Right lung (tissue), 5 donors: ENCODE measurements around the gene STK10. TPM values are rescaled to one million over a fixed set of nuclear protein-coding genes. Genes with fewer than 3 reads are reported as not detected.
"Not testable (repeated sequence)": the region's sequence is repeated elsewhere in the genome, so short reads cannot be mapped to it uniquely, and the experiment has no call there.

Experiments used
- DNase-seq, 2 donors: peaks; one replicate each; pipeline ENCODE4 v3.0.0-alpha.2; 2013
- polyA plus RNA-seq, 5 donors: library from polyadenylated mRNA; unstranded; fragments of 120-200 nt; gene quantifications; one replicate each; pipeline versions ENCODE4 v1.2.1 to v1.2.3, GENCODE V29; 2013; ENCODE audit warnings: inconsistent platforms in 1 of 5, low replicate concordance in 1 of 5; ENCODE audit not compliant: insufficient read length in 5 of 5, insufficient read depth in 1 of 5

The STK10 gene
- polyA plus RNA-seq, 5 donors, result 16.3 to 21.2 (median 19.8) TPM

DNA sequence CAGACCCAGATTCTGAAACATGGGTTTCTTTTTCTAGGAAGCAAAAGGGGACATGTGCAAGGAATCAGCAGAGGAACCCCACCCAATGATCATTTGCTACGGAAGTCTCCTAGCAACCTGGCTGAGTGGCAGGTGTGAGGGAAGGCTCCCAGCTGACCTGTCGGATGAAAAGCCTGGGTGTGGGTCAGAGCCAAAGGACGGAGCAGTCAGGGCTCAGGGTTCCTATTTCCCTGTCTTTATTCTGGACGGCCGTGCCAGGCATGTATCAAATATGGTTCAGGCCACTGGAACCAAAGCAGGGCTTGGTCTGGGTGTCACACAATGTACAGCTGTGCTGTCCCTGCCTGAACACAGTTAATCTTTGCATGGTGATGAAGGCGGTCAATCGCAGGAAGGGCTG is 20.1 kb downstream of the STK10 start:
- DNase-seq, result no peak

- no peak for DNase-seq
Measured at GRCh38 chr5:172166030-172166826, 21.8 kb downstream of the STK10 start.

DNA sequence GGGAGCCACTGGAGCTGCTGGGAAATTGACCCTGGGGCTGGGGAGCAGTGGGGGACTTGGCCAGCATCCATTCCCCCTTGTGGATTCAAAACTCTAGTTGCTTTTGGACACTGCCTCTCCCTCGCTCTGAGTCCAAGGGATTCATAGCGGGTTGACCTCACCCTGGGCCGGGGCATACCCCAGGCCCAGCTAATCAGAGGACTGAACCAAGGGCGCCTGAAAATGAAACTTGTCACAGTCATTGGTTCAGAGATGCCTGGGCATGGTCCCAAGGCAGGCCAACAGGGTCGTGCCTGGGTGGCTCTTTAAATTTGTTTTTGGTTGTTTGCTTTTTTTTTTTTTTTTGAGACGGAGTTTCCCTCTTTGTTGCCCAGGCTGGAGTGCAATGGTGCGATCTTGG is 22.6 kb downstream of the STK10 start:
- DNase-seq, result no peak

DNA sequence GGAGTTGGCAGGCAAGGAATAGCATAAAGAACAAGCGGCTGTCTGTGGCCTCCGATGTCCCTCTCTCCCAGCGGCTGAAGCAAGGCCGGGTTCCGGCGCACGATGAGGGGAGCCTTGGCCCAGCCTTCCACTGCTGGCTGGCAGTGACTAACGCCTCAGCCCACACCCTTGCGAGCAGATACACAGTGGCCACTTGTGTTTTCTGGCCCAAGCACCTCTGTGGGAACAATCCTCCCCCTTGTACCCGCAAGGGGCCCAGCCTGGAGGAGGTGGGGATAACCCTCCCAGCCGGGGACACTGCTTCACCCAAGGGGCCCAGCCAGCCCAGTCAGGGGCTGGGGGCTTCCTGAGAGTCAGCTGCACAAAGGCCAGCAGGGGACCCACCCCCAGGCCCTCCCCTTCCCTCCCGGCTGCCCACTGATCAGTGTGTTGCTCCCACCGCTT is 23.2 kb downstream of the STK10 start:
- no peak for DNase-seq

GRCh38 chr5:172163346-172163745 is 24.7 kb downstream of the STK10 start:
- no peak for DNase-seq

DNA sequence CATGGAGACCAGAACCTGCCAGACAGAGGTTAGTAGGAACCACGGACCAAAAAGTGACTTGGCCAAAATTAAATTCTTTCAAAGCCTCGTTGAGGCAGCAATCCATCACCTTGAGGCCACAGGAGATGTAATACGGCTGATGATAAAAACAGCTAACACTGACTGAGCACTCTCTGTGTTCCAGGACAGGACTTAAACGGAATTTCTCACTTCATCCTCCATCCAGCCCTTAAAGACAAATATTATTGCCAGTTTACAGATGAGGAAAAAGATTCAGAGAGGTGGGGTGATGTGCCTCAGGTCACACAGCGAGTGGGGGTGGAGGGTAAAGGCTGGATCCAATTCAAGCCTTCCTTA is 25.1 kb downstream of the STK10 start:
- no peak for DNase-seq

DNA sequence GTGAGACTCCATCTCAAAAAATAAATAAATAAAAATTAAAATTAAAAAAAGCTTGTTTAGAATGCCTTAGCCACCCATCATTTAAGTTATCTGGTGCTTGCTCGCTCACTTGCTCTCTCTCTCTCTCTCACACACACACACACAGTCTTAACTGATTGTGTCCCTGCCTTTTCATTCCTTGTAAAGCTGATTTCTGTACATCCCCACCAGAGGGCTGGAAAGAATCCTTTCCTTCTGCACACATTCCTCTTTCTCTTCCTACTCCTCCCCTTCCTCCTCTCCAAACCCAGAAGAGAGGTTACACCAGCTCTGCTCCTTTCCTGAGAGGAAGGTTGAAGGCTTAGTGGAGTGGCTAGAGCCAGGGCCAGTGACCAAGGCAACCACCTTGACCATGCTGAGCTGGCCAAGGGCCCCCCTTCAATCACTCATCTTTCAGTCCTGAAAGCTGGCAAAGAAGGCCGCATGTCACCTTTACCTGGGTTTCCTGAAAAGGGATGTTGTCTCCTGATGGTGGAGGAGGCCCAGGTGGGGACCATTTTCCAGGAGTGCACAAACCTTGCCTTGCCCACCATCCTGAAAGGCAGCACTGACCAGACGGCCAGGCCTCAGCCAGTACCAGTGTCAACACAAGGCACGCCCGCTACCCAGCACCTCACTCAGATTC is 25.6 kb downstream of the STK10 start:
- no peak for DNase-seq

DNA sequence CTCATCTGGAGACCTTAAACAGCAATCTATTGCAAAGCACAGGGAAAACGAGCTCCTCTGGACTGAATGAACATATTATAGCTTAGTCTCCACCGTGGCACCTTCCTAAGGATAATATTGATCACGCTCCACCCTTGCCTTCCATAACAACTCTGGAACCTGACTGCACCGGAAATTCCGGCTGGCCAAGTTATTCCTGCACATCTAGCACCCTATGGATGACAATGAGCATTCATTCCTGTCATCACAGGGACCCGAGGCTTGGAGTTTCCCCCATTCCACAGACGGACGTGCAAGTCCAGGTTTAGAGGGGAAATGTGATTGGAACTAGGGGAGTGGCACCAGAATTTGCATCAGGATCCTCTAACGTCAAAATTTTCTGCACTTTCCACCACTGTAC is 27.5 kb downstream of the STK10 start:
- DNase-seq, result no peak

DNA sequence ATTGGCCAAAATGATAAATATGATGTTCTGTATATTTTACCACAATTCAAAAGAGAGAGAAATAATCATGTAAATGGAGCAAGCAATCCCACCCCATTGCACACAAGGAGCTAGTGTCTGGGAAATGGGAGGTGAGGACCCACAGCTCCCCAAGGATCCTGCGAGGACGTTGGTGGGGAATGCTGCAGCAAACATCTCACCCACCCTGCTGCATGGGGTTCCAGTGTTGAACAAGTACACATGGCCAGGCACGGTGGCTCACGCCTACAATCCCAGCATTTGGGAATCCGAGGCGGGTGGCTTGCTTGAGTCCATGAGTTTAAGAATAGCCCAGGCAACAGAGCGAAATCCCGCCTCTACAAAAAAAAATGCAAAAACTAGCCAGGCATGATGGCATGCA is 29.0 kb downstream of the STK10 start:
- no peak for DNase-seq

- DNase-seq, result no peak
Measured at GRCh38 chr5:172156541-172156994, 31.5 kb downstream of the STK10 start.

DNA sequence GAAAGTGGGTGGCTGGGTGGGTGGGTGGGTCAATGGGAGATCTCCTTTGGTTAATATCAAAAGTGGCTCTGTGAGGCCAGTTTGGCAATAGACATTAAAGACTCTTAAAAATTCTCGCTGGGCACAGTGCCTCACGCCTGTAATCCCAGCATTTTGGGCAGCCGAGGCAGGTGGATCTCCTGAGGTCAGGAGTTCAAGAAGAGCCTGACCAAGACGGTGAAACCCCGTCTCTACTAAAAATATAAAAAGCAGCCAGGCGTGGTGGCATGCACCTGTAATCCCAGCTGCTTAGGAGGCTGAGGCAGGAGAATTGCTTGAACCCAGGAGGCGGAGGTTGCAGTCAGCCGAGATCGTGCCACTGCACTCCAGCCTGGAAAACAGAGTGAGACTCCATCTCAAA is 32.9 kb downstream of the STK10 start:
- DNase-seq, result not testable (repeated sequence)

GRCh38 chr5:172153695-172154094 is 34.3 kb downstream of the STK10 start:
- DNase-seq, result no peak

DNA sequence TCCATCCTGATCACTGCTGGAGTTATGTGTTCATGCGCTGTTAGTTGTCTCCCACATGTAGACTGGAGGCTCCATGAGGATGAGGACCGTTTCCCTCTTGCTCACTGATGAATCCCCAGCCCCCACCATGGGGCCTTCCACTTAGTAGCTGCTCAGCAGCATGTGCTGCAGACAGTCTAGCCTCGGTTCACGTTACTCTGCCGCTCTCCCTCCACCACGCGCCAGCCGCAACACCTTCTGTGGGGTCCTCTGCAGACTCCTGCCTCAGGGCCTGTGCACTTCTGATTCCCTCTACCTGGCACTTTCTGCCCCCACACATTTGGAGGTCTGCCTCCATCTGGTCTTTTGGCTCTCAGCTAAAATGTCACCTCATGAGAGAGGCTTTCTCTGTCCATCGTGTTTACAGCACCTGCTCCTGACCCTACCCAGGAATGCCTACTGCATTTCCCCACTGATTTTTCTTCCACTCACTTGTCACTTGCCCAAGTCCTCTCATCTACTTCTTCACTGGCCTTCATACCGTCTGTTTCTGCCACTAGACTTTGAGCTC is 36.3 kb downstream of the STK10 start:
- no peak for DNase-seq

- no peak for DNase-seq
Measured at GRCh38 chr5:172150514-172151425, 37.3 kb downstream of the STK10 start.

DNA sequence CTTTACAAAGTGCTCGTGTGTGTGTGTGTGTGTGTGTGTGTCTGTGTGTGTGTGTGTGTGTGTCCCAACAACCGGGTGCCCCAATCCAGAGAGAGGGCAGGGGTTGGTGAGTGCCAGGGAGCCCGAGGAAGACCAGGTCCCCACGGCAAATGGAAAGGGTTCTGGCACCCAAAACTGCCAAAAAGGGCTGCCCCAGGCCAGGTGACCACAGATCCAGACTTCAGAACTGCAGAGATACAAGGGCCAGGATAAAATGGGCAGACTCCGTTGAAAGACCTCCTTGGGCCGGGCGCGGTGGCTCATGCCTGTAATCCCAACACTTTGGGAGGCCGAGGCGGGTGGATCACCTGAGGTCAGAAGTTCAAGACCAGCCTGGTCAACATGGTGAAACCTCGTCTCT is 38.5 kb downstream of the STK10 start:
- not testable (repeated sequence) for DNase-seq

- DNase-seq, result no peak
Measured at GRCh38 chr5:172149073-172149472, 39.0 kb downstream of the STK10 start.

DNA sequence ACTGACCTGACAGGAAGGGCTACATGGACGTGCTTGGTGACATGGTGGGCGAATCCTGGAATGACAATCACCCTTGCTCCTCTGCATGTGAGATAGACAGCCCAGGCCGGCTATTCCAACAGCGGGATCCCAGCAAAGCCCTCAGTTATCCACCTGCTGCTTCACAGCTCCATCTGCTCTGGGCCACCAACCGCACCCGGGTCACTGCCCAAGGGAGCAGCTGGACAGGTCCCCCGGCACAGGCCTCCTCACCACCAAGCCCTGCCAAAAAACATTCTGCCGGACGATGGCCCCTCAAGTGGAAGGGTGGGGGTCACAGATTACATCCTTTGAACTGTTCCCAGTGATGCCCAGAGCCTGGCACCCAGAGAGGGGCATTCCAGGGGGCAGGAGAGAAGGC is 39.6 kb downstream of the STK10 start:
- DNase-seq, result no peak

DNA sequence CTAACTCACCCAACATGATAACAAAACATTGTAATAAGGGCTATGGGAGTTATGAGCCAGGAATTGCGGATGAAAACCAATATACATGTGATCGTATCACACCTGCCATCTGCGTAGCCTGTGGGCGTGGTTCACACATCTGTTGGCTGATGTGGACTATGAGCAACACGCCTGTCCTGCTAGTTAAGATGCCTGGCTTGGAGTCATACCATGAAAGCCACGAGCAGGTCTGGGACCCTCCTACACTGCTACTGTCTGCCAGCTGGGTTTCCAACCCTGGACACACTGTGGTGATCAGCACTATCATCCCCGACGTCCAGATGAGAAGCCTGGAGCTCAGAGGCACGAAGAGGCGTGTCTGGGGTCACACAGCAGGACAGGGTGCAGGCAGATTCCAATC is 40.2 kb downstream of the STK10 start:
- DNase-seq, result no peak

DNA sequence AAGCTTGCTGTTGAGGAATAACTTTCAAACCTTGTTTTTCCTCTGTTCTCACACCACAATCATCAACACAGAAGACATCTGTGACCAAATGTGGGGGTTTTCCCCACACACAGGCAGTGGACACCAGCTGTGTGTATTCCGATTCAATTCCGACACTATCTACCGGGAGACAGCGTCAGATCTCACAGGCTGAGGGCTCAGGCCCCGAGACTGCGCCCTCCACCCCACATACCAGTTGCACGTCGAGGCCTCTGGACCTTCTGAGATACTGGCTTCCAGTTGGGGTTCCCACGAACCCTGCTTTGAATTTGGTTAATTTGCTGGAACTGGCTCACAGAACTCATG is 41.3 kb downstream of the STK10 start:
- DNase-seq, result no peak

DNA sequence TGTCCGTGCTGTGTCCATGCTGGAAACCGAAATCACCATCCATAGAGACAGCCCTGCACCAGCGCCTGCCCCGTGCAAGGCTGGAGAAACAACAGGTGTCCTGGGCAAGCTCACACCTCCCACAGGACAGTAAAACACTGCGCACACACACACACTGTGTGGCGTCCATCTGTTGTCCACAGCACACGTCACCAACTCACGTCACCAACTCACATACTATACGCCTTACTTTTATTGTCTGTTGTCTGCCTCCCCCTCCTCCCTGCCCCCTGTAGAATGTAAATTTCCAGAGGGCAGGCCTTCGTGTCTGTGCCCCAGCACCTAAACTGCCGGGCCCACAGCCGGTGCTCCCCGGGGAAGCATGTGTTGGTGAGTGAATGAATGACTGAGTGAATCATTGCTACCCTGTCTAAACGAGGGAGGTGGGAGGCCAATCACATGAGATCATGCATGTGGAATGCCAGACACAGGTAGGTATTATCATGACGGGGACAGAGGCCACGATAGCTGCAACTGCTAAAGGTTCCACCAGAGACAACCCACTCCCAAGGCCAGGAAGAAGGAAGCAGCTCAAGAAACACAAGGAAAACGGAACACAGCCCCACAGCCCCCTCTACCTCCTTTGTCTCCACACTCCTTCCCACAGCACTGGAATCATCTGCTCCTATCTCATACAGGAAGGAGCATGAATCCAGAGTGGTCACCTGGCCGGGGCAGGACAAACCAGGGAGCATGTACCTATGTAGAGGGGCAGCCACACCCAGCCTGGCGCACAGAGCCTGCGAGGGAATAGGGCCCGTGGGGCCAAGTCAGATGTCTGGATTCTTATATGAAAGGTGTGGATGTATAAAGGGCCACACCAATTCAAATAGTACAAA is 41.9 kb downstream of the STK10 start:
- no peak for DNase-seq
